GM12878 (cell line): ENCODE results near the gene CD69. TPM values are rescaled to one million over a fixed set of nuclear protein-coding genes. Genes with fewer than 3 reads are reported as not detected.

Source experiments
- ATAC-seq: fragments of 200-7000 bp; cut with Tn5 transposase; 3 replicates; pipeline ENCODE4 v1.9.1; 2020; ENCODE audit warnings: mild to moderate bottlenecking, moderate library complexity
- BruUV-seq: library from RNA; stranded (reverse); fragments of 400-500 nt; replicated peaks from 2 replicates; lab custom pipeline; 2021; lab: Mats Ljungman, UMichigan
- CTCF ChIA-PET: fragments of 300-600 bp; sonication (Branson Sonifier 250); formaldehyde crosslinking; extraction: SDS; loops from one replicate; lab custom pipeline; 2021; ENCODE audit warnings: inconsistent platforms; lab: Yijun Ruan, JAX
- POLR2A ChIA-PET: fragments of 350-600 bp; formaldehyde crosslinking; extraction: SDS; loops from one replicate; lab custom pipeline; 2021; ENCODE audit warnings: inconsistent platforms; lab: Charles Lee
- RAD21 ChIA-PET: fragments of 300-600 bp; sonication (Branson Sonifier 250); formaldehyde crosslinking; loops from one replicate; lab custom pipeline; 2023; ENCODE audit warnings: antibody characterized with exemption; ENCODE audit not compliant: unreplicated experiment; lab: Charles Lee
- SMC1A ChIA-PET: fragments of 300-600 bp; sonication (Branson Sonifier 250); formaldehyde crosslinking; loops from one replicate; lab custom pipeline; 2023; ENCODE audit not compliant: unreplicated experiment, uncharacterized antibody; lab: Charles Lee
- DNase-seq: peaks from one replicate; pipeline ENCODE4 v3.0.0-alpha.2; 2011; ENCODE audit warnings: low read depth, low spot score
- FAIRE-seq: peaks from 3 replicates; lab custom pipeline; 2011; peaks lifted over from hg19 to GRCh38; lab: Jason Lieb, UNC
- H2AFZ ChIP-seq: 2 replicates; pipeline ENCODE4 v1.6.0; 2011; ENCODE audit warnings: low read depth, low read length, control low read depth; ENCODE audit not compliant: control insufficient read depth
- H3K27ac ChIP-seq: 2 replicates; pipeline ENCODE4 v1.5.1; 2011; ENCODE audit warnings: control low read depth; ENCODE audit not compliant: control insufficient read depth, insufficient read depth
- H3K27me3 ChIP-seq, 2 experiments: replicated peaks in 1 of 2; 2 replicates each; pipeline versions ENCODE4 v1.6.0 to v1.6.1; 2011; ENCODE audit warnings: low read length in 1 of 2; ENCODE audit not compliant: control insufficient read depth in 2 of 2, insufficient read depth in 2 of 2
- H3K36me3 ChIP-seq, 2 experiments: 2 replicates each; pipeline ENCODE4 v1.5.1; 2011; ENCODE audit warnings: low read length in 1 of 2; ENCODE audit not compliant: control insufficient read depth in 2 of 2, insufficient read depth in 2 of 2
- H3K4me1 ChIP-seq: 2 replicates; pipeline ENCODE4 v1.6.1; 2011; ENCODE audit warnings: mild to moderate bottlenecking, low read length, moderate library complexity, mixed read lengths; ENCODE audit not compliant: control insufficient read depth, insufficient read depth
- H3K4me2 ChIP-seq: 2 replicates; pipeline ENCODE4 v1.6.0; 2011; ENCODE audit warnings: control low read depth; ENCODE audit not compliant: control insufficient read depth, insufficient read depth
- H3K4me3 ChIP-seq: fragments of 200-600 bp; sonication (generic); 2 replicates; pipeline ENCODE4 v1.5.1; 2016
- H3K79me2 ChIP-seq: 2 replicates; pipeline ENCODE4 v1.6.0; 2011; ENCODE audit warnings: low read length; ENCODE audit not compliant: control insufficient read depth, insufficient read depth
- H3K9ac ChIP-seq: 2 replicates; pipeline ENCODE4 v1.8.0; 2011; ENCODE audit warnings: low read length, control low read depth, mixed read lengths; ENCODE audit not compliant: control insufficient read depth, insufficient read depth
- H3K9me3 ChIP-seq: replicated peaks from 3 replicates; pipeline ENCODE4 v1.5.1; 2011; ENCODE audit warnings: mild to moderate bottlenecking, low read length; ENCODE audit not compliant: control insufficient read depth, insufficient read depth
- H4K20me1 ChIP-seq: 2 replicates; pipeline ENCODE4 v1.6.0; 2011; ENCODE audit not compliant: control insufficient read depth, insufficient read depth
- CBX5 ChIP-seq: sonication (generic); IDR thresholded peaks from 2 replicates; pipeline ENCODE4 v1.6.1; 2016; ENCODE audit warnings: low read depth, moderate library complexity, mild to moderate bottlenecking, inconsistent platforms
- GABPA ChIP-seq: IDR thresholded peaks from 2 replicates; pipeline ENCODE4 v1.6.1; 2014; ENCODE audit warnings: antibody characterized with exemption, low read depth, mild to moderate bottlenecking, inconsistent platforms
- NFIC ChIP-seq: IDR thresholded peaks from 2 replicates; pipeline ENCODE4 v1.6.1; 2012; ENCODE audit warnings: low read depth, mild to moderate bottlenecking, inconsistent platforms, low read length, moderate library complexity
- POLR2AphosphoS2 ChIP-seq: IDR thresholded peaks from 2 replicates; pipeline ENCODE4 v1.6.1; 2011; ENCODE audit warnings: low read depth, mild to moderate bottlenecking, low read length, improper control_type of control experiment, moderate library complexity
- SMAD1 ChIP-seq: fragments of 450-650 bp; IDR thresholded peaks from 2 replicates; pipeline ENCODE4 v1.6.1; 2018; ENCODE audit warnings: mild to moderate bottlenecking, low read depth; ENCODE audit not compliant: partially characterized antibody
- SREBF2 ChIP-seq: IDR thresholded peaks from 2 replicates; pipeline ENCODE4 v1.6.1; 2012; ENCODE audit warnings: mild to moderate bottlenecking, low read length
- SUZ12 ChIP-seq: fragments of 200-600 bp; sonication (generic); IDR thresholded peaks from one replicate; pipeline ENCODE4 v1.6.1; 2018; ENCODE audit warnings: antibody characterized with exemption, mild to moderate bottlenecking; ENCODE audit not compliant: unreplicated experiment
- TCF7 ChIP-seq: IDR thresholded peaks from 2 replicates; pipeline ENCODE4 v1.6.1; 2014; ENCODE audit warnings: antibody characterized with exemption, borderline replicate concordance
- WGBS: methylation state at CpG from one replicate; pipeline ENCODE4 v1.1.6; 2016; ENCODE audit warnings: low lambda C conversion rate; ENCODE audit not compliant: insufficient replicate concordance, insufficient coverage; ENCODE audit errors: missing lambda C conversion rate; 5-methylcytosine and 5-hydroxymethylcytosine counted together
- in situ Hi-C: fragments of 300-500 bp; cut with MboI; formaldehyde crosslinking; loops from 9 replicates; pipeline ENCODE4 v1.14.3; 2018; ENCODE audit warnings: mixed read lengths
- intact Hi-C: fragments of 100-400 bp; cut with micrococcal nuclease; formaldehyde crosslinking; loops from one replicate; pipeline ENCODE4 v1.14.2; 2022; ENCODE audit not compliant: unreplicated experiment
- polyA plus RNA-seq, 11 experiments: library from polyadenylated mRNA; depleted of rRNA in 4 of 11; unstranded in 6 of 11; stranded (reverse) in 5 of 11; fragments of >200 nt; fragmentation: Nextera tagmentation in 4 of 11; fragmentation: Illumina TruSeq in 1 of 11; extraction: Ambion mirVana in 4 of 11; extraction: Trizol in 1 of 11; gene quantifications; 1 replicate in 1 of 11; 2 replicates in 10 of 11; pipeline versions ENCODE4 v1.2.1 to v1.2.3, GENCODE V29; 2011 to 2016; ENCODE audit warnings: inconsistent platforms in 2 of 11, missing spikeins in 2 of 11, low read depth in 1 of 11
- total RNA-seq, 4 experiments: library from RNA; depleted of rRNA in 3 of 4; stranded (reverse); fragments of >200 nt in 3 of 4; fragmentation: Illumina TruSeq in 1 of 4; extraction: Trizol in 1 of 4; gene quantifications; 2 replicates each; pipeline versions ENCODE4 v1.2.1 to v1.2.3, GENCODE V29; 2013 to 2021
- TF ChIP-seq, protein P1 (sequence below): IDR thresholded peaks from 2 replicates; pipeline ENCODE4 v1.6.1; 2011; ENCODE audit warnings: mild to moderate bottlenecking, low read depth, low read length, moderate library complexity; ENCODE audit not compliant: insufficient replicate concordance
- TF ChIP-seq, protein P2 (sequence below): fragments of 450-650 bp; IDR thresholded peaks from 2 replicates; pipeline ENCODE4 v1.6.1; 2014; ENCODE audit warnings: mild to moderate bottlenecking
- TF ChIP-seq, protein P3 (sequence below): fragments of 450-650 bp; formaldehyde crosslinking; IDR thresholded peaks from 2 replicates; pipeline ENCODE4 v1.4.0; 2022; ENCODE audit warnings: mild to moderate bottlenecking, moderate library complexity
- TF ChIP-seq, protein P4 (sequence below): fragments of 450-650 bp; IDR thresholded peaks from 2 replicates; pipeline ENCODE4 v1.6.1; 2017; ENCODE audit warnings: borderline replicate concordance

The CD69 gene
- total and polyA plus RNA-seq, 10 of the 15 experiments (the other 5 are each of a cell fraction or from before 2014, with no cell fraction given): 7.3 to 156 (median 15.0) TPM

DNA sequence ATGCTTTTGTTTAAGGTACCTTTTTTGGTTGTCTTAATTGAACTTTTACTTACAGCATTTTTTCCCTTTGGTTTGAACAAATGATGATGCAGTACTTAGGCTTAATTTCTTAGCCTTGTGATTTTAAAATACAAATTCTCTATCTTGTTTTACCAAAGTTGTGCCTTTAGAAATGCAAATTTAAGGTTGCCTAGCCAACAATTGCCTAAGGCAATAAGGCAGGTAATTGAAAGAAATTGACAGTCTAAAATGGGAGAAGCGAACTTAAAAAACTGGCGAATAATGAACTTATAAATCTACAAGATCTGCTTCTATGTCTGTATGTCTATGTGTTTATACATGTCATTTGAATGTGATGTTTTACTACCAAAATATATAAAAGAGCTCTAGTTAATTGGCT lies 23.6 kb upstream of the CD69 start:
- Histone ChIP-seq H4K20me1 (no peaks in the 10 kb centered on the region), H2AFZ (no peak overlapping the region), H3K4me2 (no peak overlapping the region), H3K9me3 (no peaks in the 10 kb centered on the region; the same call in 2 of the 3 replicates), H3K9ac (no peak overlapping the region), H3K36me3 (no peaks in the 10 kb centered on the region), H3K27me3 (no peaks in the 10 kb centered on the region; a peak in 1 of 4 replicates), H3K27ac (no peak overlapping the region), H3K4me1 (no peaks in the 10 kb centered on the region), H3K79me2 (no peaks in the 10 kb centered on the region), H3K4me3 (no peak overlapping the region)
- ChIA-PET CTCF (interaction anchor here (1.0 to 2.5 kb wide), 6 partner anchors 10 to 42 kb away, joined by 3 to 10 read pairs (median 4); no protein-coding TSS in a partner anchor), POLR2A (interaction anchor here (1.4 kb wide), 1 partner anchor 23 kb away, joined by 3 read pairs; the partner anchor contains the start of gene CD69), SMC1A (interaction anchor here (1.1 to 2.8 kb wide), 6 partner anchors 11 to 83 kb away, joined by 3 to 10 read pairs (median 5); no protein-coding TSS in a partner anchor), RAD21 (interaction anchor here (0.9 kb wide), 1 partner anchor 33 kb away, joined by 3 read pairs; no protein-coding TSS in a partner anchor)
- TF ChIP-seq, protein P1, sequence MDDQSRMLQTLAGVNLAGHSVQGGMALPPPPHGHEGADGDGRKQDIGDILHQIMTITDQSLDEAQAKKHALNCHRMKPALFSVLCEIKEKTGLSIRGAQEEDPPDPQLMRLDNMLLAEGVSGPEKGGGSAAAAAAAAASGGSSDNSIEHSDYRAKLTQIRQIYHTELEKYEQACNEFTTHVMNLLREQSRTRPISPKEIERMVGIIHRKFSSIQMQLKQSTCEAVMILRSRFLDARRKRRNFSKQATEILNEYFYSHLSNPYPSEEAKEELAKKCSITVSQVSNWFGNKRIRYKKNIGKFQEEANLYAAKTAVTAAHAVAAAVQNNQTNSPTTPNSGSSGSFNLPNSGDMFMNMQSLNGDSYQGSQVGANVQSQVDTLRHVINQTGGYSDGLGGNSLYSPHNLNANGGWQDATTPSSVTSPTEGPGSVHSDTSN: no peak
- TF ChIP-seq SREBF2 (no peak), CBX5 (no peak), NFIC (no peak), TCF7 (no peak), SUZ12 (no peak), SMAD1 (no peak), POLR2AphosphoS2 (no peak), GABPA (no peak)
- TF ChIP-seq, protein P2, sequence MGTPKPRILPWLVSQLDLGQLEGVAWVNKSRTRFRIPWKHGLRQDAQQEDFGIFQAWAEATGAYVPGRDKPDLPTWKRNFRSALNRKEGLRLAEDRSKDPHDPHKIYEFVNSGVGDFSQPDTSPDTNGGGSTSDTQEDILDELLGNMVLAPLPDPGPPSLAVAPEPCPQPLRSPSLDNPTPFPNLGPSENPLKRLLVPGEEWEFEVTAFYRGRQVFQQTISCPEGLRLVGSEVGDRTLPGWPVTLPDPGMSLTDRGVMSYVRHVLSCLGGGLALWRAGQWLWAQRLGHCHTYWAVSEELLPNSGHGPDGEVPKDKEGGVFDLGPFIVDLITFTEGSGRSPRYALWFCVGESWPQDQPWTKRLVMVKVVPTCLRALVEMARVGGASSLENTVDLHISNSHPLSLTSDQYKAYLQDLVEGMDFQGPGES: no peak
- TF ChIP-seq, protein P3, sequence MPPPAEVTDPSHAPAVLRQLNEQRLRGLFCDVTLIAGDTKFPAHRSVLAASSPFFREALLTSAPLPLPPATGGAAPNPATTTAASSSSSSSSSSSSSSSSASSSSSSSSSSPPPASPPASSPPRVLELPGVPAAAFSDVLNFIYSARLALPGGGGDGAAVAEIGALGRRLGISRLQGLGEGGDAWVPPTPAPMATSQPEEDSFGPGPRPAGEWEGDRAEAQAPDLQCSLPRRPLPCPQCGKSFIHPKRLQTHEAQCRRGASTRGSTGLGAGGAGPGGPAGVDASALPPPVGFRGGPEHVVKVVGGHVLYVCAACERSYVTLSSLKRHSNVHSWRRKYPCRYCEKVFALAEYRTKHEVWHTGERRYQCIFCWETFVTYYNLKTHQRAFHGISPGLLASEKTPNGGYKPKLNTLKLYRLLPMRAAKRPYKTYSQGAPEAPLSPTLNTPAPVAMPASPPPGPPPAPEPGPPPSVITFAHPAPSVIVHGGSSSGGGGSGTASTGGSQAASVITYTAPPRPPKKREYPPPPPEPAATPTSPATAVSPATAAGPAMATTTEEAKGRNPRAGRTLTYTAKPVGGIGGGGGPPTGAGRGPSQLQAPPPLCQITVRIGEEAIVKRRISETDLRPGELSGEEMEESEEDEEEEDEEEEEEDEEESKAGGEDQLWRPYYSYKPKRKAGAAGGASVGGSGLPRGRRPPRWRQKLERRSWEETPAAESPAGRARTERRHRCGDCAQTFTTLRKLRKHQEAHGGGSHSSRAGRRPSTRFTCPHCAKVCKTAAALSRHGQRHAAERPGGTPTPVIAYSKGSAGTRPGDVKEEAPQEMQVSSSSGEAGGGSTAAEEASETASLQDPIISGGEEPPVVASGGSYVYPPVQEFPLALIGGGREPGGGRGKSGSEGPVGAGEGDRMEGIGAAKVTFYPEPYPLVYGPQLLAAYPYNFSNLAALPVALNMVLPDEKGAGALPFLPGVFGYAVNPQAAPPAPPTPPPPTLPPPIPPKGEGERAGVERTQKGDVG (CRISPR knock-in tag): no peak
- TF ChIP-seq, protein P4, sequence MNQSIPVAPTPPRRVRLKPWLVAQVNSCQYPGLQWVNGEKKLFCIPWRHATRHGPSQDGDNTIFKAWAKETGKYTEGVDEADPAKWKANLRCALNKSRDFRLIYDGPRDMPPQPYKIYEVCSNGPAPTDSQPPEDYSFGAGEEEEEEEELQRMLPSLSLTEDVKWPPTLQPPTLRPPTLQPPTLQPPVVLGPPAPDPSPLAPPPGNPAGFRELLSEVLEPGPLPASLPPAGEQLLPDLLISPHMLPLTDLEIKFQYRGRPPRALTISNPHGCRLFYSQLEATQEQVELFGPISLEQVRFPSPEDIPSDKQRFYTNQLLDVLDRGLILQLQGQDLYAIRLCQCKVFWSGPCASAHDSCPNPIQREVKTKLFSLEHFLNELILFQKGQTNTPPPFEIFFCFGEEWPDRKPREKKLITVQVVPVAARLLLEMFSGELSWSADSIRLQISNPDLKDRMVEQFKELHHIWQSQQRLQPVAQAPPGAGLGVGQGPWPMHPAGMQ: no peak
- intact Hi-C loops (no loop called here), in situ Hi-C loops (no loop called here)
- no peak for DNase-seq
- WGBS: 98% methylated on average over 2 of the region's 2 CpGs
- no TSS peak for BruUV-seq
- no peak for FAIRE-seq
- ATAC-seq: no peak
